Kidney (tissue), 14 donors: ENCODE results near the gene MOG. TPM values are rescaled to one million over a fixed set of nuclear protein-coding genes. Genes with fewer than 3 reads are reported as not detected.

ENCODE experiments used
- DNase-seq, 5 donors: peaks; one replicate each; pipeline ENCODE4 v3.0.0-alpha.2; 2013 to 2020
- FAIRE-seq: peaks from 2 replicates; lab custom pipeline; 2012; peaks lifted over from hg19 to GRCh38; lab: Jason Lieb, UNC
- H3K27ac ChIP-seq, 2 donors: one replicate each; pipeline ENCODE4 v1.7.0; 2013; ENCODE audit warnings: low read depth in 2 of 2, low read length in 2 of 2, inconsistent platforms in 1 of 2
- H3K27me3 ChIP-seq: one replicate; pipeline ENCODE4 v1.7.1; 2013; ENCODE audit warnings: low read length, inconsistent platforms; ENCODE audit not compliant: control insufficient read depth, insufficient read depth
- H3K36me3 ChIP-seq, 3 donors: one replicate each; pipeline versions ENCODE4 v1.7.0 to v1.7.1; 2013; ENCODE audit warnings: low read length in 3 of 3, control low read depth in 1 of 3, inconsistent platforms in 1 of 3; ENCODE audit not compliant: insufficient read depth in 3 of 3, control insufficient read depth in 2 of 3
- H3K4me1 ChIP-seq, 3 donors: one replicate each; pipeline versions ENCODE4 v1.7.0 to v1.7.1; 2013; ENCODE audit warnings: low read length in 3 of 3, inconsistent platforms in 1 of 3, low read depth in 1 of 3; ENCODE audit not compliant: control insufficient read depth in 2 of 3, insufficient read depth in 2 of 3
- H3K4me3 ChIP-seq, 3 donors: one replicate each; pipeline versions ENCODE4 v1.7.0 to v1.8.1; 2013; ENCODE audit warnings: low read length in 3 of 3, control low read depth in 1 of 3, inconsistent platforms in 1 of 3
- H3K9ac ChIP-seq, 3 donors: one replicate each; pipeline versions ENCODE4 v1.7.0 to v1.7.1; 2013; ENCODE audit warnings: low read length in 3 of 3, control low read depth in 1 of 3, inconsistent platforms in 1 of 3
- H3K9me3 ChIP-seq, 3 donors: one replicate each; pipeline versions ENCODE4 v1.7.0 to v1.7.1; 2013; ENCODE audit warnings: low read length in 3 of 3, control low read depth in 1 of 3, inconsistent platforms in 1 of 3; ENCODE audit not compliant: control insufficient read depth in 2 of 3, insufficient read depth in 1 of 3
- CTCF ChIP-seq: IDR thresholded peaks from 3 replicates; pipeline ENCODE4 v1.5.1; 2012; ENCODE audit warnings: mild to moderate bottlenecking, moderate library complexity, borderline replicate concordance; ENCODE audit not compliant: insufficient read depth; ENCODE audit errors: extremely low read depth
- intact Hi-C: fragments of 100-400 bp; cut with DNase I; formaldehyde crosslinking; loops from one replicate; pipeline ENCODE4 v1.11.1; 2022
- polyA plus RNA-seq: library from polyadenylated mRNA; stranded (reverse); fragments of 350-450 nt; fragmentation: Illumina TruSeq; extraction: RNeasy Lipid Tissue Mini Kit (QIAGEN cat#74804); gene quantifications from one replicate; pipeline ENCODE4 v1.2.3, GENCODE V29; 2014; ENCODE audit warnings: low read depth, low replicate concordance; ENCODE audit not compliant: insufficient read depth
- total RNA-seq: library from RNA; stranded (reverse); fragmentation: NEBNext Ultra II Directional; extraction: Animal tissue kit (Norgen Biotek cat#: 25700); gene quantifications from one replicate; pipeline ENCODE4 v1.2.1, GENCODE V29; 2021
- donor health status: control.
- donor health status: control.
- donor health status: control.
- donor health status: control.
- donor health status: control.
- donor health status: DM: yes; HTN: yes; CAD: no.
- donor health status: Normal renal cell carcinoma (clear cell type).

The MOG gene
- total and polyA plus RNA-seq, 2 donors from 2014 or later: not detected

DNA sequence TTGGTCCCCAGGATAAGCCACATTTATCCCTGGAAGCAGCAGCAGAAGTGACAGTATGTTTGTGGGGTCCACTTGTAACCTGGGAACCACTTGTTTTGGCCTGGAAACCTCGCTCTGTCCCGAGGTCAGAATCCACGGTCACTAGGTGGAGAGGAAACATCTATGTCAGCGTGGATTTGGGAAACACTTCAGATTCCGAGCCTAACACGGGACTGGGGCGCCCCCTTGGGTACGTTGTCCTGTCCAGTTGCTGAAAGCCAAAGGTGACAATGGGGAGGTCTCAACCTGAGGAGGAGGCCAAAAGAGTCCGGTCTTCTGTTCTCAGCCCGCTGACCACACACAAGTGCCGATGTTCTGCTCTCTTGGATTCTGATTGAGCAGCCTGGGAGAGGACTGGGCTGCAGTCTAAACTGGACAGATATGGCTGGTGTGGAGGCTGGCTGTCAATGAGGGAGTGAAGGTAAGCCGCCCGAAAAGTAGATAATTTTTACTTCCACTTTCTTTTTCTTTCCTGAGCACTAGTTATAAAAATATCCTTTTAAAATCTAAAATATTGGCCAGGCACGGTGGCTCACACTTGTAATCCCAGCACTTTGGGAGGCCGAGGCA is 28.9 kb downstream of the MOG start:
- DNase-seq: no peak
- Histone ChIP-seq H3K9me3 (no peaks in the 10 kb centered on the region), H3K9ac (no peak overlapping the region), H3K27ac (no peak overlapping the region), H3K4me3 (no peak overlapping the region), H3K27me3 (no peaks in the 10 kb centered on the region), H3K36me3 (no peaks in the 10 kb centered on the region), H3K4me1 (no peaks in the 10 kb centered on the region)
- no peak for TF ChIP-seq CTCF
- FAIRE-seq: no peak
- intact Hi-C loops: no loop called here

GRCh38 chr6:29694637-29695036 is 37.7 kb downstream of the MOG start:
- no peaks in the 10 kb centered on the region for H3K27me3 ChIP-seq
- H3K4me1 ChIP-seq: no peaks in the 10 kb centered on the region
- no peaks in the 10 kb centered on the region for H3K36me3 ChIP-seq
- FAIRE-seq: no peak
- intact Hi-C loops: no loop called here
- no peak for TF ChIP-seq CTCF
- DNase-seq: no peak
- H3K9me3 ChIP-seq: no peaks in the 10 kb centered on the region
- H3K9ac ChIP-seq: no peak overlapping the region
- H3K4me3 ChIP-seq: no peak overlapping the region
- H3K27ac ChIP-seq: no peak overlapping the region

GRCh38 chr6:29696147-29697125 is 39.5 kb downstream of the MOG start:
- Histone ChIP-seq H3K9me3 (no peaks in the 10 kb centered on the region), H3K4me1 (no peaks in the 10 kb centered on the region), H3K36me3 (no peaks in the 10 kb centered on the region), H3K4me3 (no peak overlapping the region), H3K9ac (no peak overlapping the region), H3K27ac (no peak overlapping the region), H3K27me3 (no peaks in the 10 kb centered on the region)
- TF ChIP-seq CTCF: peak; percentile 30
- no peak for FAIRE-seq
- intact Hi-C loops: no loop called here
- DNase-seq: no peak
